OCI-LY7 (cell line): ENCODE measurements around the gene PBX1.

Experiments
- EZH2phosphoT487 ChIP-seq: fragments of 200-600 bp; sonication (generic); IDR thresholded peaks from 2 replicates; pipeline ENCODE4 v1.6.1; 2018; ENCODE audit warnings: low read depth, borderline replicate concordance, mild to moderate bottlenecking, mixed run types, antibody characterized with exemption, low read length, moderate library complexity, mixed read lengths
- TF ChIP-seq, protein P1 (sequence below): fragments of 200-600 bp; sonication (generic); conservative IDR thresholded peaks from 2 replicates; pipeline ENCODE4 v1.5.1; 2014; ENCODE audit warnings: mild to moderate bottlenecking, antibody characterized with exemption, low read length, moderate library complexity, mixed read lengths

DNA sequence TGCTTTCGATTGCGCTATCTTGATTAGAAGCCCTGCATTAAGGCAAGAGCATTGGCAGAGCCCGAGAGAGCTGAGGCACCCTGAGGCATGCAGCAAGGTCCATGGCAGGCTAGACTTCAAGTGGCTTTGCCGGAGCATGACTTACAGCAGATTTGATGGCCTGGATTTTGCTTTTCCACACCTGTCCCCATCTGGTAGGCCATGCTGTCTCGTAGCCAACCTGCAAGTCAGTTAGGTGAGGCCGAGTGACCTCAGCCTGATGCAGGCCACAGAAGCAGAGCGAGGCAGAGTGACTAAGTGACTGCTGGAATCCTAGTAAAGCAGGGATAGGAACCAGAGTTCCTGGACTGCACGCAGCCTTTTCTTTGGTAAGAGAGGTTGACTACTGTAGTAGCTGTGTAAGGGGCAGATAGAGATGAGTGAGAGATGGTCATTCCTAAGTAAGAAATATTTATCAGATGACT, 148.9 kb downstream of the PBX1 start:
- TF ChIP-seq, protein P1, sequence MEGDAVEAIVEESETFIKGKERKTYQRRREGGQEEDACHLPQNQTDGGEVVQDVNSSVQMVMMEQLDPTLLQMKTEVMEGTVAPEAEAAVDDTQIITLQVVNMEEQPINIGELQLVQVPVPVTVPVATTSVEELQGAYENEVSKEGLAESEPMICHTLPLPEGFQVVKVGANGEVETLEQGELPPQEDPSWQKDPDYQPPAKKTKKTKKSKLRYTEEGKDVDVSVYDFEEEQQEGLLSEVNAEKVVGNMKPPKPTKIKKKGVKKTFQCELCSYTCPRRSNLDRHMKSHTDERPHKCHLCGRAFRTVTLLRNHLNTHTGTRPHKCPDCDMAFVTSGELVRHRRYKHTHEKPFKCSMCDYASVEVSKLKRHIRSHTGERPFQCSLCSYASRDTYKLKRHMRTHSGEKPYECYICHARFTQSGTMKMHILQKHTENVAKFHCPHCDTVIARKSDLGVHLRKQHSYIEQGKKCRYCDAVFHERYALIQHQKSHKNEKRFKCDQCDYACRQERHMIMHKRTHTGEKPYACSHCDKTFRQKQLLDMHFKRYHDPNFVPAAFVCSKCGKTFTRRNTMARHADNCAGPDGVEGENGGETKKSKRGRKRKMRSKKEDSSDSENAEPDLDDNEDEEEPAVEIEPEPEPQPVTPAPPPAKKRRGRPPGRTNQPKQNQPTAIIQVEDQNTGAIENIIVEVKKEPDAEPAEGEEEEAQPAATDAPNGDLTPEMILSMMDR, result no peak
- TF ChIP-seq EZH2phosphoT487, result no peak
